Heart left ventricle (tissue), 16 donors: Measurements from ENCODE around the gene NMNAT2. TPM values are rescaled to one million over a fixed set of nuclear protein-coding genes. Genes with fewer than 3 reads are reported as not detected.

ENCODE experiments used
- ATAC-seq, 4 donors: fragments of 200-7000 bp; cut with Tn5 transposase; one replicate each; pipeline ENCODE4 v1.9.1; 2020 to 2022; ENCODE audit warnings: moderate library complexity in 4 of 4, mild to moderate bottlenecking in 3 of 4, moderate number of reproducible peaks in 1 of 4
- DNase-seq, 5 donors: peaks; one replicate each; pipeline ENCODE4 v3.0.0-alpha.2; 2020
- H3K27ac ChIP-seq, 12 donors: fragments of 200-600 bp; sonication (generic) in 4 of 12; one replicate each; pipeline versions ENCODE4 v1.5.0 to v1.8.0; 2016 to 2022; ENCODE audit warnings: mild to moderate bottlenecking in 2 of 12
- H3K27me3 ChIP-seq, 9 donors: fragments of 200-600 bp; sonication (generic) in 2 of 9; one replicate each; pipeline versions ENCODE4 v1.5.1 to v1.8.0; 2016 to 2022; ENCODE audit warnings: mild to moderate bottlenecking in 3 of 9
- H3K36me3 ChIP-seq, 9 donors: fragments of 200-600 bp; sonication (generic) in 2 of 9; one replicate each; pipeline versions ENCODE4 v1.5.0 to v1.8.0; 2018 to 2022; ENCODE audit warnings: mild to moderate bottlenecking in 2 of 9
- H3K4me1 ChIP-seq, 12 donors: fragments of 200-600 bp; sonication (generic) in 4 of 12; one replicate each; pipeline versions ENCODE4 v1.5.0 to v1.8.0; 2016 to 2022; ENCODE audit warnings: mild to moderate bottlenecking in 3 of 12
- H3K4me3 ChIP-seq, 12 donors: fragments of 200-600 bp; sonication (generic) in 4 of 12; one replicate each; pipeline versions ENCODE4 v1.5.0 to v1.8.0; 2017 to 2022; ENCODE audit warnings: mild to moderate bottlenecking in 9 of 12, moderate library complexity in 4 of 12
- H3K9me3 ChIP-seq, 12 donors: fragments of 200-600 bp; sonication (generic) in 4 of 12; one replicate each; pipeline versions ENCODE4 v1.5.0 to v1.8.0; 2016 to 2022; ENCODE audit warnings: mild to moderate bottlenecking in 1 of 12
- POLR2A ChIP-seq, 2 donors: fragments of 450-650 bp; IDR thresholded peaks; one replicate each; pipeline ENCODE4 v1.6.1; 2017; ENCODE audit warnings: antibody characterized with exemption in 2 of 2, mild to moderate bottlenecking in 2 of 2, moderate library complexity in 2 of 2
- WGBS, 4 donors: extraction: QIAGEN DNeasy Blood & Tissue Kit in 2 of 4; methylation state at CpG; one replicate each; pipeline versions ENCODE4 v1.1.5 to v1.1.7; 2013 to 2018; 5-methylcytosine and 5-hydroxymethylcytosine counted together
- intact Hi-C, 10 donors: fragments of 100-400 bp; cut with DNase I; formaldehyde crosslinking; loops; one replicate each; pipeline versions ENCODE4 v1.11.1 to v1.14.2; 2022
- polyA plus RNA-seq, 2 donors: library from polyadenylated mRNA; stranded (reverse); fragments of 200-250 nt; gene quantifications; one replicate each; pipeline ENCODE4 v1.2.3, GENCODE V29; 2013
- total RNA-seq, 9 donors: library from RNA; depleted of rRNA in 2 of 9; stranded (reverse); fragments of >200 nt in 2 of 9; fragmentation: NEBNext Ultra II Directional in 3 of 9; extraction: Animal tissue kit (Norgen Biotek cat#: 25700) in 3 of 9; gene quantifications; one replicate each; pipeline versions ENCODE4 v1.1.0 to v1.2.4, GENCODE V29; 2016 to 2023
- TF ChIP-seq, protein P1 (sequence below), 12 donors: fragments of 200-600 bp; sonication (generic) in 4 of 12; IDR thresholded peaks; one replicate each; pipeline versions ENCODE4 v1.5.0 to v1.8.0; 2018 to 2022; ENCODE audit warnings: antibody characterized with exemption in 12 of 12, mild to moderate bottlenecking in 5 of 12
- donor health status: ischemic (EF 13 %, LVEDD 7.1; RV severe dilation, severe dysfunction).
- donor health status: healthy with polysubstance abuse.
- donor health status: DM: no; HTN: yes; CAD: no.
- donor health status: DM: no; HTN: no; CAD: no.
- donor health status: ischemic (EF 25% LVEDD 6.9; RV normal size, moderate dysfunction).
- donor health status: ischemic (EF 25% LVEDD 5.7; RV mildly dilated, moderate dysfunction).
- donor health status: healthy.
- donor health status: DM: yes; HTN: yes; CAD: no.
- donor health status: ischemic (EF 35%, LVEDD 5.7; RV mildly dilated, moderate dysfunction).
- donor health status: nonischemic (EF 11% LVEDD 7.7; RV severe dilation, severe dysfunction).
- donor health status: DM: yes; HTN: yes; CAD: no.
- donor health status: PGD.
- donor health status: ischemic (EF 29% LVEDD 5.4; RV normal size, mild dysfunction).
- donor health status: nonischemic (EF 23%, LVEDD 6.1; RV moderate dilation, normal function).

NMNAT2 gene
- total and polyA plus RNA-seq, 11 donors, result 0.53 to 5.1 (median 1.9) TPM

DNA sequence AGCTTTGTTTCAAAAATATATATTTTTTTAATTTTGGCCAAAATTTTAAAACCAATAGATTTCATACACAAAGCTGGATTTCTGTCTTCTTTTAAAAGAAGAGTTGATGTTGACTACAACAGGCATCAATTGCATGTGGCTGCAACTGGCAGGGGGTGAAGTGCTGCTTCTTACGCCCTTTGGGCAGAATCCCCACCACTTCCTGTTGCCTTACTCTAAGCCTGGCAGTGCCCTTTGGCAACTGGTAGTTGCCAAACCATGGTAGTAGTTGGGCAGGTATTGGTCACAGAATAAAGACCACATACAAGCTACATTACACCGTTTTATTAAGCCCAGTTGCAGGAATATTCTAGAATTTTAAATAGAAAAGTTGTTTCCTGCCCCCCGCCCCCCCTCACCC is 215.1 kb downstream of the NMNAT2 start:
- intact Hi-C loops, result no loop called here
- no peak for ATAC-seq
- WGBS, 4 donors, result 65 to 97% (median 96%) methylated on average over 3 of the region's 3 CpGs
- Histone ChIP-seq H3K27me3 (no peaks in the 10 kb centered on the region), H3K9me3 (no peaks in the 10 kb centered on the region), H3K4me1 (peaks cover 0 to 7% (median 0%) of the 10 kb centered on the region in 12 donors), H3K27ac (no peak overlapping the region), H3K4me3 (no peak overlapping the region), H3K36me3 (no peaks in the 10 kb centered on the region)
- TF ChIP-seq POLR2A (IDR thresholded peaks at IDR 0.05), result no peak
- TF ChIP-seq, protein P1, sequence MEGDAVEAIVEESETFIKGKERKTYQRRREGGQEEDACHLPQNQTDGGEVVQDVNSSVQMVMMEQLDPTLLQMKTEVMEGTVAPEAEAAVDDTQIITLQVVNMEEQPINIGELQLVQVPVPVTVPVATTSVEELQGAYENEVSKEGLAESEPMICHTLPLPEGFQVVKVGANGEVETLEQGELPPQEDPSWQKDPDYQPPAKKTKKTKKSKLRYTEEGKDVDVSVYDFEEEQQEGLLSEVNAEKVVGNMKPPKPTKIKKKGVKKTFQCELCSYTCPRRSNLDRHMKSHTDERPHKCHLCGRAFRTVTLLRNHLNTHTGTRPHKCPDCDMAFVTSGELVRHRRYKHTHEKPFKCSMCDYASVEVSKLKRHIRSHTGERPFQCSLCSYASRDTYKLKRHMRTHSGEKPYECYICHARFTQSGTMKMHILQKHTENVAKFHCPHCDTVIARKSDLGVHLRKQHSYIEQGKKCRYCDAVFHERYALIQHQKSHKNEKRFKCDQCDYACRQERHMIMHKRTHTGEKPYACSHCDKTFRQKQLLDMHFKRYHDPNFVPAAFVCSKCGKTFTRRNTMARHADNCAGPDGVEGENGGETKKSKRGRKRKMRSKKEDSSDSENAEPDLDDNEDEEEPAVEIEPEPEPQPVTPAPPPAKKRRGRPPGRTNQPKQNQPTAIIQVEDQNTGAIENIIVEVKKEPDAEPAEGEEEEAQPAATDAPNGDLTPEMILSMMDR (IDR thresholded peaks at IDR 0.05), result no peak
- DNase-seq, result no peak

DNA sequence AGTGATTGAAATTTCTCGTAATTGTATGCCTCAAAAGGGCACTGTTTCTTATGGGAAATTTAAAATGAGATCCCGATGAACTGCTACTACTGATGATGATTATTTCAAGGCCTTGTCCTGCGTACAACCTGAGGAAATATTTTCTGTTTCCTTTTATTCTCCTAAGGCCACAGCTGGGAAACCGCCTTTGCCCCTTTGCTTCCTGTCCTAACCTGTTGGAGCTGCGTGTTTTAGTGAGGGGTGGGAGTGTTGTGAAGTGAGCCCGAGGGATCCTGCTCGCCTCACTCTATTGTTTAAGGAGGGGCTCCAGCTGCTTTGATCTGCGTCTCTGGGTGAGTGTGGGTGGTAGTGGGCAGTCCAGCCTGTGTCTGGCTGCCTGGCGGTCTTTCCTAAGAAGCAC is 217.7 kb downstream of the NMNAT2 start:
- Histone ChIP-seq H3K4me1 (peaks cover 0 to 6% (median 0%) of the 10 kb centered on the region in 12 donors), H3K36me3 (no peaks in the 10 kb centered on the region), H3K27me3 (no peaks in the 10 kb centered on the region), H3K27ac (no peak overlapping the region), H3K9me3 (no peaks in the 10 kb centered on the region), H3K4me3 (no peak overlapping the region)
- TF ChIP-seq, protein P1 (IDR thresholded peaks at IDR 0.05), result no peak
- TF ChIP-seq POLR2A (IDR thresholded peaks at IDR 0.05), result no peak
- DNase-seq (no peak), ATAC-seq (peak in 1 of 4 donors; percentile 53)
- WGBS, 4 donors, result 62 to 71% (median 67%) methylated on average over 9 of the region's 9 CpGs
- intact Hi-C loops, result no loop called here

DNA sequence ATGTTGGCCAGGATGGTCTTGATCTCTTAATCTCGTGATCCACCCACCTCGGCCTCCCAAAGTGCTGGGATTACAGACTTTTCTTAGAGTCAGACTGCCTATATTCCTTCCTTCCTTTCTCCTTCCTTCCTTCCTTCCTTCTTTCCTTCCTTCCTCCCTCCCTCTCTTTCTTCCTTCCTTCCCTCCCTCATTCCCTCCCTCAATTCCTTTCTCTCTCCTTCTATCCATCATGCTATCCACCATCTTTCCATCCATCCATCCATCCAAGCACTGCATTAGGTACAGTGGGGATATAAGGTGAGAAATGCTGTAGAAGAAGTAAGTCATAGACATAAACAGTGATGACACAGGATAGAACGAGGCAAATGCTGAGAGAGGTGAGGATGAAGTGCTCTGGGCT is 218.9 kb downstream of the NMNAT2 start:
- H3K4me3 ChIP-seq, result no peak overlapping the region
- H3K36me3 ChIP-seq, result no peaks in the 10 kb centered on the region
- WGBS, 4 donors, result 85 to 94% (median 89%) methylated on average over 3 of the region's 3 CpGs
- H3K27ac ChIP-seq, result no peak overlapping the region
- DNase-seq, result no peak
- intact Hi-C loops, result no loop called here
- H3K27me3 ChIP-seq, result no peaks in the 10 kb centered on the region
- peaks cover 0 to 10% (median 0%) of the 10 kb centered on the region in 12 donors for H3K4me1 ChIP-seq
- ATAC-seq, result no peak
- TF ChIP-seq, protein P1 (IDR thresholded peaks at IDR 0.05), result no peak
- no peak for TF ChIP-seq POLR2A (IDR thresholded peaks at IDR 0.05)
- H3K9me3 ChIP-seq, result no peaks in the 10 kb centered on the region

DNA sequence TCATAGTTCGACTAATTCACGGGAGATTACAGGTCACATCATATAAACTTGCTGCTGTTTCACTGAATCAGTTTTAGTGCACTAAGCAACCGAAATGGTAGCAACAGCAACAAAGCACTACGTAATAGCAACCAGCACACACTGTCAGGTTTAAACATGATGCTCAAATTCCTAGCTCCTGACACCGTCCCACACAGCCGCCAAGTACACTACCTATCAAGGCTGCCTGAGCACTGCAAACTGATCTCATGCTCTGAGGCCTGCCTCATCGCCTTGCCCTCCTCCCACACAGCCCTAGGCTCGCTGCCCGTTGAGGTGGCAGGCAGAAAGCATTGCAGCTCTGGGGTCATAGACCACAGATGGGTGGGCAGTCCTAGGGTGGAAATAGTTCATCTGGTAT is 219.7 kb downstream of the NMNAT2 start:
- no peaks in the 10 kb centered on the region for H3K9me3 ChIP-seq
- ATAC-seq (peak in 3 of 4 donors; percentile 64 to 96 (median 80)), DNase-seq (peak in 1 of 5 donors; percentile 48)
- intact Hi-C loops, result no loop called here
- peaks cover 0 to 10% (median 0%) of the 10 kb centered on the region in 12 donors for H3K4me1 ChIP-seq
- H3K4me3 ChIP-seq, result no peak overlapping the region
- 57 to 85% (median 80%) methylated on average over 9 of the region's 9 CpGs for WGBS, 4 donors
- H3K36me3 ChIP-seq, result no peaks in the 10 kb centered on the region
- TF ChIP-seq, protein P1 (IDR thresholded peaks at IDR 0.05), result no peak
- no peak for TF ChIP-seq POLR2A (IDR thresholded peaks at IDR 0.05)
- no peak overlapping the region for H3K27ac ChIP-seq
- no peaks in the 10 kb centered on the region for H3K27me3 ChIP-seq

Other genes starting within 250 kb of the NMNAT2 start
- gene LAMC2, start 232.1 kb downstream of the NMNAT2 start, total RNA-seq, result 10 to 100 TPM in 1 of 9 donors, 1 to 10 TPM in 7, under 1 TPM in 1; 0.50 to 15.4 (median 1.5) TPM
- gene LAMC2, start 232.1 kb downstream of the NMNAT2 start, polyA plus RNA-seq, result 10 to 100 TPM in 1 of 2 donors, under 1 TPM in 1; 0.61 to 10.8 TPM
- 10 to 100 TPM; 32.0 to 55.0 (median 43.3) TPM for gene SMG7, start 54.1 kb upstream of the NMNAT2 start, total RNA-seq
- 10 to 100 TPM; 15.3 to 27.0 TPM for gene SMG7, start 54.1 kb upstream of the NMNAT2 start, polyA plus RNA-seq
- 10 to 100 TPM in 2 of 9 donors, 1 to 10 TPM in 7; 2.6 to 51.2 (median 5.1) TPM for gene NCF2, start 172.1 kb upstream of the NMNAT2 start, total RNA-seq
- gene NCF2, start 172.1 kb upstream of the NMNAT2 start, polyA plus RNA-seq, result 1 to 10 TPM; 1.3 to 2.5 TPM
- 100 to 1,000 TPM in 1 of 9 donors, 10 to 100 TPM in 8; 24.6 to 105 (median 31.3) TPM for gene ARPC5, start 217.4 kb upstream of the NMNAT2 start, total RNA-seq
- gene ARPC5, start 217.4 kb upstream of the NMNAT2 start, polyA plus RNA-seq, result 10 to 100 TPM; 26.0 to 62.0 TPM
- not detected for gene APOBEC4, start 234.9 kb upstream of the NMNAT2 start, total RNA-seq
- gene APOBEC4, start 234.9 kb upstream of the NMNAT2 start, polyA plus RNA-seq, result under 1 TPM in 1 of 2 donors, not detected in 1; 0.30 TPM